Cerebellar nuclear complex (tissue), 1 donor: ENCODE results near the gene RPH3AL.
"Not testable (repeated sequence)": the region's sequence is repeated elsewhere in the genome, so short reads cannot be mapped to it uniquely, and the experiment has no call there.

ENCODE experiments used
- DNase-seq, 2 experiments: peaks; one replicate each; lab custom pipeline; 2025; lab: John Stamatoyannopoulos, UW

RPH3AL gene

GRCh38 chr17:226108-227077 lies 126.2 kb downstream of the RPH3AL start:
- no peak for DNase-seq

- no peak for DNase-seq
These were observed 127.1 kb downstream of the RPH3AL start for GRCh38 chr17:225551-225950.

- not testable (repeated sequence) for DNase-seq
These were observed 128.0 kb downstream of the RPH3AL start for GRCh38 chr17:224576-224975.

DNA sequence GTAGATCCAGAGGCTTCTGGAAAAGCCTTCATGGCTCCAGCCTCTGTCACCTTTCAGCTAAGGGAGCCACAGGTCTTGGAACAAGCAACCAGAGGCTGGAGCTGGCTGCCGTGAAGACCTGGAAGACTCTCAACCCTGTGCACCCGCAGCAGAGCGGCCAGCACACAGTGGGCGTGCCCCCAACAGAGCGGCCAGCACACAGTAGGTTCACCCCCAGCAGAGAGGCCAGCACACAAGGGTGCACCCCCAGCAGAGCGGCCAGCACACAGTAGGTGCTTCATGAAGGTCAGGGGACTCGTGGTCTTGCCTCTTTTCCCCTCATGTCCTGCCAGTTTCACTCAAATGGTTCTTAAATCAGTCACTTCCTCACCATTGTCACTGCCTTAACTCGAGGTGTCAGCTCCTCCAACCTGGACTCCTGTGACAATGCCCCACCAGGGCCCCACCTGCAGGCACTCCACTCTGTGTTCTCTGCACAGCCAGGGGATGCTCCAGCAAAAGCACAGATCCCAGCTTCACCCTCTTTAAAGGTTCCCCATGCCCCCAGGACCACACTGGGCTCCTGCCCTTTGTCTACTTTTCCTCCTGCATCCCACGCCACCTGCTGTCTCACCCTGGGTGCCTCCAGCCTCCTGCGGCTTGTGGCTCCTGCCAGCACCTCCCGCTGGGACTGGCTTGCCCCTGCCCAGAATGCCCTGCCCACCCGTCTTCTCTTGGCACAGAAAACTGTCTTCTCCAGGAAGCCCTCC lies 128.7 kb downstream of the RPH3AL start:
- no peak for DNase-seq

- DNase-seq: peak in 1 of 2 experiments; percentile 3
These were observed 130.4 kb downstream of the RPH3AL start for GRCh38 chr17:222172-222571.

DNA sequence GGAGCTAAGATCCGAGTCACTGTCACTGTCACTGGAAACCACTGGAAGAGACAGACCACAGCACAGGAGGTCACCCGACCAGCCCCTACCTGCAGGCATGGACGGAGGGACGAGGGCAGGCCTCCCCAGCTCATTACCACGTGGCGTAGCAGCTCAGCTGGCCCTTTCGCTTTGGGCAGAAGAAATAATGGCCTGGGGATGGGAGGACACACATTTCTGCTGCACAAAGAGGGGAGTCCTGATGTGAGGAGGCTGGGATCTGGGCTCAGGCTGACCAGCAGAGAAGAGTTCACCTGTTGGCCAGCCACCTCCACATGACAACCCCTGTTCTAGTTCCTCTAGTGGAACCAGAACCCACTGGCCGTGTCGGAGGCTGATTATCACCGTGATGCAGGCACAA lies 132.9 kb downstream of the RPH3AL start:
- no peak for DNase-seq

- no peak for DNase-seq
These were observed 134.0 kb downstream of the RPH3AL start for GRCh38 chr17:218432-219110.

GRCh38 chr17:216625-217024 lies 136.0 kb downstream of the RPH3AL start:
- DNase-seq: no peak

- not testable (repeated sequence) for DNase-seq
These were observed 136.8 kb downstream of the RPH3AL start for GRCh38 chr17:215563-216478.

- no peak for DNase-seq
These were observed 137.7 kb downstream of the RPH3AL start for GRCh38 chr17:214881-215331.

GRCh38 chr17:213286-214105 lies 139.1 kb downstream of the RPH3AL start:
- no peak for DNase-seq

- DNase-seq: no peak
These were observed 142.2 kb downstream of the RPH3AL start for GRCh38 chr17:210402-210801.

DNA sequence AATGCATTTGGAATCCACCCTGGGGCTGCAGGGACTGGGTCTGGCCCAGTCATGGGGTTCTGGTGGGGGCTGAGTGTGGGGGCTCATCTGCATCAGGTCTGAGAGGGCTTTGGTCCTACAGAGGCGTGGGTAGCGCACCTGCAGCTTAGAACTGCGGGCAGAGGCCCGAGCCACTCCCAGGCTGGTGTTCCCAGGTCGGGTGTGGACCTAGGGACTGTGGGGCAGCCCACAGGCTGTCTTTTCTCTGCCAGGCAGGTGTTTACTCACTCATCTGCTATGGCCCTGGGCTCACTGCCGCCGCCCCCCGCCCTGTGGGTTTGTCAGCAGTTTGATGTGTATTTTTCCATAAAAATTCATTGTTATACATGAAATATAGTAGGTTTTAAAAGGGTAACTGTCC lies 144.2 kb downstream of the RPH3AL start:
- no peak for DNase-seq

GRCh38 chr17:207775-208174 lies 144.8 kb downstream of the RPH3AL start:
- no peak for DNase-seq

DNA sequence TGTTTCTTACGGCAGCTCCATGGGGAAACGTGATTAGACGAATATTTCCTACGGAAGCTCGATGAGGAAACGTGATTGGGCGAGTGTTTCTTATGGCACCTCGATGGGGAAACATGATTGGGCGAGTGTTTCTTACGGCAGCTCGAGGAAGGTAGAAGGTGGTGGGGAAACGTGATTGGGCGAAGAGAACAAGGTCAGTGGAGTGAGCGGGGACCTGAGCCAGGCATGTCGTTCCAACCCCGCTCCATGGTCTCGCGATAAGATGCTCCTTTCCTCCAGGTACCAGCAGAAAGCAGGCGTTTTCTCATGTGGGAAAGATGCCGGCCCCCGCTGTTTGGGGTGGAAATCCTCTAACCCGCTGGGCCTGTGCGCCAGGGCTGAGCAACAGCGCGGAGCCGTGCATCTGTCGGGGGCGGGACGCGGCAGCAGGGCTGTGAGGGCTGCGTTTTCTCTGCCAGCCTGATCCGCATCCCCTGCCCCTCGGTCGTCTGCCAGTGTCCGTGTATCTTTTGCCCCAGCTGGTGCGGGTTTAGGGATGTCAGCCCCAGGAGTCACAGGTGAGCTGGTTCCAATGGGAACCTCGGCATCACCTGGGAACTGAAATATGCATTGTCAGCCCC lies 145.6 kb downstream of the RPH3AL start:
- DNase-seq: peak in 1 of 2 experiments; percentile 21

DNA sequence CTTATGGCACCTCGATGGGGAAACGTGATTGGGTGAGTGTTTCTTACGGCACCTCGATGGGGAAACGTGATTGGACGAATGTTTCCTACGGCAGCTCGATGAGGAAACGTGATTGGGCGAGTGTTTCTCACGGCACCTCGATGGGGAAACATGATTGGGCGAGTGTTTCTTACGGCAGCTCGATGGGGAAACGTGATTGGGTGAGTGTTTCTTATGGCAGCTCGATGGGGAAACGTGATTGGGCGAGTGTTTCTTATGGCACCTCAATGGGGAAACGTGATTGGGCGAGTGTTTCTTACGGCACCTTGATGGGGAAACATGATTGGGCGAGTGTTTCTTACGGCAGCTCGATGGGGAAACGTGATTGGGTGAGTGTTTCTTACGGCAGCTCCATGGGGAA lies 146.1 kb downstream of the RPH3AL start:
- DNase-seq: not testable (repeated sequence)

GRCh38 chr17:205817-206216 lies 146.8 kb downstream of the RPH3AL start:
- DNase-seq: no peak

- peak in 1 of 2 experiments; percentile 17 for DNase-seq
These were observed 147.4 kb downstream of the RPH3AL start for GRCh38 chr17:205148-205669.

- DNase-seq: no peak
These were observed 148.0 kb downstream of the RPH3AL start for GRCh38 chr17:204427-205147.
